Measurements from ENCODE around the gene TERT.

Gene TERT

GRCh38 chr5:1259806-1260480, 34.9 kb downstream of the TERT start:
- no peak for DNase-seq (ENCODE audit: low read depth)

GRCh38 chr5:1257841-1258240, 37.0 kb downstream of the TERT start:
- no peak for DNase-seq (ENCODE audit: low read depth)

GRCh38 chr5:1257363-1257762, 37.5 kb downstream of the TERT start:
- no peak for DNase-seq (ENCODE audit: low read depth)

DNA sequence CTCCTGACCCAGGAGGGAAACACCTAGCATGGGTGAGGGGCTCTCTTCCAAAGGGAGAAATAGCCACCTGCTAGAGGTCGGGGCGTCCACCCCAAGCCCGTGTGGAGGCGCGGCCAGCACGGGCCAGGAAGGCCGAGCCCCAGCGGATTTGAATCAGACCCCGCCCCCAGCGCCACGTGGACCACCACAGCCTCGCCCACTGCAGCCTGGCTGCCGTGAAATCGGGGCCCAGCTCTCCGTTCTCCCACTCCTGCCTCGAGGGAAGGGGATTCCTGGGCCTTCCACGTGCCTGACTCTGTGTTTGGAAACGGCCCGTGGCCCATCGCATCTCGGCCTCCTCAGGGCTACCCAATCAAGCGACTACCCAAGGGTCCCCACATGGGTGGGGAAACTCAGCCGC, 38.1 kb downstream of the TERT start:
- DNase-seq (ENCODE audit: low read depth) = no peak

DNA sequence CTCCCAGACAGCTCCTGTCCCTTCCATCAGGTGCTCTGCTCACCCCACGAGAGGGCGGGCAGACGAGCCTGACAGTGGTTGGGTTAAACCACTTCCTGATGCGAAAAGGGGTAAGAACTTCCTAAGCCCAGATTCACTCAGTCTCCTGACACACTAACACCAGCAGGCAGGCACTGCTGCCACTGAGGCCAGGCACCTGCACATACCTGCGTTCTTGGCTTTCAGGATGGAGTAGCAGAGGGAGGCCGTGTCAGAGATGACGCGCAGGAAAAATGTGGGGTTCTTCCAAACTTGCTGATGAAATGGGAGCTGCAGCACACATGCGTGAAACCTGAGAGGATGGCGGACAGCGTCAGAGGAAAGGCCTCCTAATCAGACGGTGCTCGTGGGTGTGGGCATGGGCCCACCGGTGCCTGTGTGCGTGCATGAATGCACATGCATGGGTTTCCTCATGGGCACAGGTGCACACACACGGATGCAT, 39.7 kb downstream of the TERT start:
- peak; percentile 33 for DNase-seq (ENCODE audit: low read depth)

DNA sequence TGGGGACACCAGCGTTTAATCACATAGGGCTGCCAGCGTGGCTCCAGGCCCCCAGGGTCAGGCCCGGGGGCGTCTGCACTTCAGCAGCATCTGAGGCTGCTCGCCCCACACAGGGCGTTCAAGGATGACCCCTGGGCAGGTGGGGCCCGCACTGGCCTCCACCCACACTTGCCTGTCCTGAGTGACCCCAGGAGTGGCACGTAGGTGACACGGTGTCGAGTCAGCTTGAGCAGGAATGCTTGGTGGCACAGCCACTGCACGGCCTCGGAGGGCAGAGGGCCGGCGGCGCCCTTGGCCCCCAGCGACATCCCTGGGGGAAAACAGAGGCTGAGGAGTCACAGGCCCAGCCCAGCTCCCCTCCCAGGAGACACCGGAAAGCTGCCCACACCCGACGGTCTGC, 40.7 kb downstream of the TERT start:
- no peak for DNase-seq (ENCODE audit: low read depth)

- DNase-seq (ENCODE audit: low read depth) = no peak
Observed at GRCh38 chr5:1253456-1254105, 41.3 kb downstream of the TERT start.

- DNase-seq (ENCODE audit: low read depth) = no peak
Observed at GRCh38 chr5:1252681-1253080, 42.2 kb downstream of the TERT start.

GRCh38 chr5:1251678-1252580, 42.9 kb downstream of the TERT start:
- no peak for DNase-seq (ENCODE audit: low read depth)

GRCh38 chr5:1249366-1250280, 45.2 kb downstream of the TERT start:
- DNase-seq (ENCODE audit: low read depth) = no peak

DNA sequence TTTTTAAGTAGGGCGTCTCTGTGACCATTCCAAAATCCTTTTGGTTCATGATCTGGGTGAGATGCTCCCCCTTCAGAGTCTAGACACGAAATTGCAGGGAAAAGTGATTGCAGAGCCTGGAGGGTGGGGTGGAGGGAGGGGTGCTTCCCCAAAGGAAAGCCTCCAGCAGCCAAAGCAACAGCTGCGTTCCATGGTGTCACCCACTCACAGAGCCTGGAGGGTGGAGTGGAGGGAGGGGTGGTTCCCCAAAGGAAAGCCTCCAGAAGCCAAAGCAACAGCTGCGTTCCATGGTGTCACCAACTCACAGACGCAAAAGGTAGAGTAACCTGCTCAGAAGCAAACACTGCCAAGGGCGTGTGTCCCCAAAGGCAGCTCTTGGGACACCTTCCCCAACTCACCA, 47.1 kb downstream of the TERT start:
- DNase-seq (ENCODE audit: low read depth) = no peak

GRCh38 chr5:1246711-1247431, 48.0 kb downstream of the TERT start:
- DNase-seq (ENCODE audit: low read depth) = no peak

DNA sequence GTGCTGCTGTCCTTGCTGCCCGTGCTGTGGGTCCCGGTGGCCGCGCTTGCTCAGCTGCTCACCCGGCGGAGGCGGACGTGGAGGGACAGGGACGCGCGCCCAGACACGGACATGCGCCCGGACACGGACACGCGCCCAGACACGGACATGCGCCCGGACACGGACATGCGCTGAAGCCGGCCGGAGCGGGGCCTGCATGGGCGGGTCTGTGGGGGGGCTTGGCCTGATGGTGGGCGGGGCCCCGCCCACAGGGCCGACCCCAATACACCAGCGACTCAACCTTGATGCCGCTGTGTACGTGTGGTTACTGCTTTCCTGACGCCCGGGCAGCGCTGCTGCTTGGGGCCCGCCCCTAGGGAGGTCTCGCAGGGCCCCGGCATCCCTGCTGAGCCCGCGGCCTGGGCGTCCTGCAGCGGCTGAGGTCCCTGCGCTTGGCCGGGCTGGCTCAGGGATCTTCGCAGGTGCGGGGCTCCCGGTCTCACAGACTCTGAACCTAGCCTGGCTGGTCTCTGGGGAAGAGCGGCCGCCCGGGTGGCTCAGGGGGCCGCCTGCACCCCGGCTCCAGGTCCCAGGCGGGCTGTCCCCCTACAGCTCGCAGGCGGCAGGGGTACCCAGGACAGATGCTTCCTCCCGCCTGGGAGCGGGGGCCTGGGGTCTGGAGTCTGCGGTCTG, 48.8 kb downstream of the TERT start:
- DNase-seq (ENCODE audit: low read depth) = no peak

DNA sequence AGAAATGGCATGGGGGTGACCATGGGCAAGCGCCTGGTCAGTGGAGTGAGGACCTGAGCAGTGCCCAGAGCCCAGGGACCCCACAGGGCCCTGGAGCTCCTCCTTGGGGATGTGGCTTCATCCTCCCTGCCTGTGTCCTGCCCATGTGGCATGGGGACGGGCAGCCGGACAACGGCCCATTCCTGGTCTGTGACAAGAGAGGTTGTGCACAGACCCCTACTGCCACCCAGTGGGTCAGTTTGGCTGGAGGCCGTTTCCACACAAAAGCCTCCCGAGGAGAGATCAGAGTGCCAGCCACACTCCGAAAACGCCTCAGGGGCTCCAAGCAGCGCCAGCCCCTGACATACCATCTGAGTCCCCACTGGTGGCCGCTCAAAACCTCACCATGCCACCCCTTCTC, 49.9 kb downstream of the TERT start:
- no peak for DNase-seq (ENCODE audit: low read depth)

DNA sequence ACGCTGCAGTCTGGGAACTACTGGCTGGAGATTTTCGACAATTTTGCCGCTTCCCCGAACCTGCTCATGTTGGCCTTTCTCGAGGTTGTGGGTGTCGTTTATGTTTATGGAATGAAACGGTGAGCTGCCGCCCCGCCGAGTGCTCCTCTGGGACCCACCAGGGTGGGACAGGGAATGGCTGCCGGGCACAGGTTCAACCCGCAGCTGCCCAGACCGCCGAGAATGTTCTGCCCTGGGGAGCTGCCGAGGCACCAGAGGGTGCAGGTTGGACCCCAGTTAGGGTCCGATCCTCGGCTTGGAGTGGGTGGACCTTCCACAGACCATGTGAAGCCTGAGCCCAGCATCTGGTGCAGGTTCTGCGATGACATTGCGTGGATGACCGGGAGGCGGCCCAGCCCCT, 50.6 kb downstream of the TERT start:
- no peak for DNase-seq (ENCODE audit: low read depth)

DNA sequence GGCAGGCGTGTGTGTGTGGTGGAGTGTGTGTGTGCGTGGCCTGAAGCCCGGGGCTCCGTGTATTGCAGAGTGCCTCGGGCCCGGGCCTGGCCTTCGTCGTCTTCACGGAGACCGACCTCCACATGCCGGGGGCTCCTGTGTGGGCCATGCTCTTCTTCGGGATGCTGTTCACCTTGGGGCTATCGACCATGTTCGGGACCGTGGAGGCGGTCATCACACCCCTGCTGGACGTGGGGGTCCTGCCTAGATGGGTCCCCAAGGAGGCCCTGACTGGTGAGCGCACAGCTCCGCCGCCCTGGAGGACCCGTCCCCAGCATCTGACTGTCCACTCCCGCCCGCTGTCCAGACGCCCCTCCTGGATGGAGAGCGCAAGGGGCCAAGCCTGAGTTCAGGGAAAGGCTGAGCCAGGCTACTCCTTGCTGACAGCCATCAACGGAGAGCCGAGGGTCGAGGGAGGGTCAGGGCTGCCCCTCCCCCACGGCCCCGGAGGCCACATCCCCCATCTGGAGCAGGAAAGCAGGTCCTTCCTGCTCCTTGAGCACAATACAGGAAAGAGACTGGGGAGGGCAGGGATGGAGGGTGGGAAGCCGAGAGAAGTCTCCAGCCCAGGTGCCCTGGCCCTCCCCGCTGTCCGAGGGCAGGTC, 51.3 kb downstream of the TERT start:
- no peak for DNase-seq (ENCODE audit: low read depth)

- DNase-seq (ENCODE audit: low read depth) = no peak
Observed at GRCh38 chr5:1242733-1243486, 52.0 kb downstream of the TERT start.

DNA sequence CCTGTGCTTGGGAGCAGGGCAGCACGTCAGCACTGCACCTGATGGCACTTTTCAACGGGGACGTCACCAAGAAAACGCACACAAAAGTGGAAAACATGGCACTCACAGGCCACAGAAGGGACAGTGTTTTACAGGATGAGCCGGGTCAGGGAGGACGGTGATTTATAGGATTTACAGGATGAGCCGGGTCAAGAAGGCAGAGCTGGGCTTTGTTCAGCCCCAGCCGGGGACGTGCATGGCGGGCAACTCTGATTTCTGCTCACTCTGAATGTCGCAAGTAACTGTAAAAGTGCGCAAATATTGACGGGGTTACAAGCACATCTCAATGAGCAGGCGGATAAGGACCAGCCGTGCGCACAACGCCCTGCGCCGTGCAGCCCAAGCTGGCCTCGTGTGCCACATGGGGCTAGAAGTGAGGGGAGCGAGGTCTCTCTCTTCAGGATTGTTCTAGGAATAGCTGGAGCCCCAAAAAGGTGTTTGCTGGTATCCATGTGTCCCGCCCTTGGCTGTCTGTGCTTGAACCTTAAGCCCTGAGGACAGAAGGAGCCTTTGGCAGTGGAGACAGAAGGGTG, 53.3 kb downstream of the TERT start:
- no peak for DNase-seq (ENCODE audit: low read depth)

All from activated T-helper 1 cell treated with Interleukin-2 at 50 U/mL for 16 hours (primary cell).